Upper lobe of right lung (tissue), 1 donor: ENCODE results near the gene BPTF. TPM values are rescaled to one million over a fixed set of nuclear protein-coding genes. Genes with fewer than 3 reads are reported as not detected.

ENCODE experiments used
- ATAC-seq: fragments of 200-7000 bp; cut with Tn5 transposase; one replicate; pipeline ENCODE4 v1.9.1; 2020; ENCODE audit warnings: mild to moderate bottlenecking, moderate library complexity
- DNase-seq: peaks from one replicate; pipeline ENCODE4 v3.0.0-alpha.2; 2020
- H3K27ac ChIP-seq: fragments of 200-600 bp; one replicate; pipeline ENCODE4 v1.8.0; 2022
- H3K27me3 ChIP-seq: fragments of 200-600 bp; one replicate; pipeline ENCODE4 v1.8.0; 2022; ENCODE audit warnings: mild to moderate bottlenecking
- H3K36me3 ChIP-seq: fragments of 200-600 bp; one replicate; pipeline ENCODE4 v1.8.0; 2022
- H3K4me1 ChIP-seq: fragments of 200-600 bp; one replicate; pipeline ENCODE4 v1.8.0; 2022
- H3K4me3 ChIP-seq: fragments of 200-600 bp; one replicate; pipeline ENCODE4 v1.8.0; 2022; ENCODE audit warnings: mild to moderate bottlenecking
- H3K9me3 ChIP-seq: fragments of 200-600 bp; one replicate; pipeline ENCODE4 v1.8.0; 2022
- intact Hi-C: fragments of 100-400 bp; cut with DNase I; formaldehyde crosslinking; loops from one replicate; pipeline ENCODE4 v1.11.0; 2022
- total RNA-seq: library from RNA; stranded (reverse); fragmentation: NEBNext Ultra II Directional; extraction: Animal tissue kit (Norgen Biotek cat#: 25700); gene quantifications from one replicate; pipeline ENCODE4 v1.2.1, GENCODE V29; 2021
- TF ChIP-seq, protein P1 (sequence below): fragments of 200-600 bp; IDR thresholded peaks from one replicate; pipeline ENCODE4 v1.8.0; 2022; ENCODE audit warnings: antibody characterized with exemption
- donor health status: DM: no; HTN: yes; CAD: no; lungs with severe emphysema.

Gene BPTF
- total RNA-seq, 1 donor from 2014 or later: 91.8 TPM

DNA sequence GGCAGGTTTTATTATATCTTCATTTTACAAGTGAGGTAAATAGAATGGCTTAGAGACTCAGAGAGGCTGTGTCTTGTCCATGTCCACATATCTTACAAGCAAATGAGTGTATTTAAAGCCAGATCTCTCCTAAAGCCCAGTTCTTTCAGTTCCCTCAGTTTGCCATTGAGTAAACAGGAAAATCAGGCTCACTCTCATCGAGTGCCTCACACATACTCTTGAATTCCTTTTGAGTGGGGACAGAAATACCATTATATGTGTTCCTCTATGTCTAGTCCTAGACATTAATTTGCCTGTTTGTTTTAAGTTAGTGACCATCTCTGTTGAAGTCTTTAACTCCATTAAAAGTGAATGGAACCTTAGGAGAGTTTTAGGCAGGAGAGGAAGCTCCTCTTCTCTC lies 40.1 kb downstream of the BPTF start:
- TF ChIP-seq, protein P1, sequence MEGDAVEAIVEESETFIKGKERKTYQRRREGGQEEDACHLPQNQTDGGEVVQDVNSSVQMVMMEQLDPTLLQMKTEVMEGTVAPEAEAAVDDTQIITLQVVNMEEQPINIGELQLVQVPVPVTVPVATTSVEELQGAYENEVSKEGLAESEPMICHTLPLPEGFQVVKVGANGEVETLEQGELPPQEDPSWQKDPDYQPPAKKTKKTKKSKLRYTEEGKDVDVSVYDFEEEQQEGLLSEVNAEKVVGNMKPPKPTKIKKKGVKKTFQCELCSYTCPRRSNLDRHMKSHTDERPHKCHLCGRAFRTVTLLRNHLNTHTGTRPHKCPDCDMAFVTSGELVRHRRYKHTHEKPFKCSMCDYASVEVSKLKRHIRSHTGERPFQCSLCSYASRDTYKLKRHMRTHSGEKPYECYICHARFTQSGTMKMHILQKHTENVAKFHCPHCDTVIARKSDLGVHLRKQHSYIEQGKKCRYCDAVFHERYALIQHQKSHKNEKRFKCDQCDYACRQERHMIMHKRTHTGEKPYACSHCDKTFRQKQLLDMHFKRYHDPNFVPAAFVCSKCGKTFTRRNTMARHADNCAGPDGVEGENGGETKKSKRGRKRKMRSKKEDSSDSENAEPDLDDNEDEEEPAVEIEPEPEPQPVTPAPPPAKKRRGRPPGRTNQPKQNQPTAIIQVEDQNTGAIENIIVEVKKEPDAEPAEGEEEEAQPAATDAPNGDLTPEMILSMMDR: no peak
- Histone ChIP-seq H3K9me3 (no peaks in the 10 kb centered on the region), H3K27ac (no peak overlapping the region), H3K4me3 (no peak overlapping the region), H3K4me1 (peaks cover 4% of the 10 kb centered on the region), H3K36me3 (peaks cover 14% of the 10 kb centered on the region), H3K27me3 (no peaks in the 10 kb centered on the region)
- DNase-seq (no peak), ATAC-seq (peak; percentile 36)
- intact Hi-C loops: no loop called here

DNA sequence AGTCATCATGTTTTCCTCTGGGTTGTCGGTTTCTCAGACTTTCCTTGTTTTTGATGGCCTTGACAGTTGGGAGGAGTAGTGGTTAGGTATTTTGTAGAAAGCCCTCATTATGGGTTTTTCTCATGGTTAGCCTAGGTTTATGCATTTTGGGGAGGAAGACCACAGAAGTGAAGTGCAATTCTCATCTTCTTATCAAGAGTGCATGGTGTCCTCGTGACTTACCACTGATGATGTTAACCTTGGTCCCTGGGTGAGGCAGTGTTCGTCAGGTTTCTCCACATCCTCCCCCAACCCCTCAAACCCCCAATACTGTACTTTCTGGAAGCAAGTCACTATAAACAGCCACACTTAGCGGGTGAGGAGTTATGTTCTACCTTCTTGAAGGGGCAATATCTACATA lies 42.3 kb downstream of the BPTF start:
- ATAC-seq (no peak), DNase-seq (no peak)
- Histone ChIP-seq H3K27ac (no peak overlapping the region), H3K9me3 (no peaks in the 10 kb centered on the region), H3K4me1 (peaks cover 4% of the 10 kb centered on the region), H3K27me3 (no peaks in the 10 kb centered on the region), H3K36me3 (peaks cover 14% of the 10 kb centered on the region), H3K4me3 (no peak overlapping the region)
- TF ChIP-seq, protein P1: no peak
- intact Hi-C loops: no loop called here

DNA sequence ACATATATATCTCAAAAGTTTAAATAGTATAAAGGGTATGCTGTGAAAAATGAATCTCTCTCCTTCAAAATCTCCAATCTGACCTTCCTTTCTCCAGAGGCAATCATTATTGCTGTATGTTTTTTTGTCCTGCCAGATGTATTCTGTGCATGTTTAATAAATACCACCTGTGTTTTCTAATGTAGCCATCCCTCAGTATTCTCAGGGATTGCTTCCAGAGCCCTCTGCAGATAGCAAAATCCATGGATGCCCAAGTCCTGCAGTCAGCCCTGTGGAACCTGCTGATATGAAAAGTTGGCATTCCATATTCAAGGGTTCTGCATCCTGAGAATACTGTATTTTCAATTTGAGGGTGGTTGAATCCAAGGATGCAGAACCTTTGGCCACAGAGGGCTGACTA lies 42.9 kb downstream of the BPTF start:
- ATAC-seq (no peak), DNase-seq (no peak)
- H3K4me1 ChIP-seq: peaks cover 4% of the 10 kb centered on the region
- H3K27me3 ChIP-seq: no peaks in the 10 kb centered on the region
- no peak overlapping the region for H3K4me3 ChIP-seq
- intact Hi-C loops: no loop called here
- no peak overlapping the region for H3K27ac ChIP-seq
- H3K9me3 ChIP-seq: no peaks in the 10 kb centered on the region
- peaks cover 14% of the 10 kb centered on the region for H3K36me3 ChIP-seq
- TF ChIP-seq, protein P1: no peak

DNA sequence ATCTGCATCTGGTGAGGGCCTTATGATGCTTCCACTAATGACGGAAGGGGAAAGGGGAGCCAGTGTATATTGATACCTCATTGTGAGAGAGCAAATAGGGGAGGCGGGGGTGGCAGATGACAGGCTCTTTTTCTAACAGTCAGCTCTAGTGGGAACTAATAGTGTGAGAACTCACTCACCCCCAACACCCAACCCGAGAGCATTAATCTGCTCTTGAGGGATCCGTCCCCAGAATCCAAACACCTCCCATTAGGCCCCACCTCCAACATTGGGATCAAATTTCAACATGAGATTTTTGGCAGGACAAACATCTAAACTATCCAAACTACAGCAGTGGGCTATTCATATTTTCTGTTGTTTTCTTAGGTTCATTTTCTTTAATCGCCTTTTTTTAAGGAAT lies 54.4 kb downstream of the BPTF start:
- Histone ChIP-seq H3K27ac (no peak overlapping the region), H3K4me3 (no peak overlapping the region), H3K27me3 (no peaks in the 10 kb centered on the region), H3K9me3 (no peaks in the 10 kb centered on the region), H3K36me3 (peaks cover 25% of the 10 kb centered on the region), H3K4me1 (no peaks in the 10 kb centered on the region)
- DNase-seq (no peak), ATAC-seq (no peak)
- TF ChIP-seq, protein P1: no peak
- intact Hi-C loops: no loop called here

DNA sequence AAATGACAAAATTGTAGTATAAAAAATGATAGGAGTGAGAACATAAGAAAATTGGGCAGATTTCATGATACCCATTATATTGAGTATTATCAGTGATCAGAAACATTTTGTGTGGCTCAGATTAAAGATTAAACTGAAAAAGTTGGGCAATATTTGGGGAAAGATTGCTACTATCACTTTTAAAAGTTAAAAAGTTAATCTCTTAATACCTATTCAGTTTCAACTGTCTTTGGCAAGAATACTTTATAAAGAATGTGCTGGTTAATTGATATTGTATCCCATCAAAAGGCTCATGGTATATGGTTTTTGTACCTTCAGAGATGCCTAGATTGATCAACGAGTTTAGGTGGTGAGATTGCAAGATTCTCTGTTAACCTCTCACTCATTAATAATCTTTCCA lies 55.8 kb downstream of the BPTF start:
- TF ChIP-seq, protein P1: no peak

DNA sequence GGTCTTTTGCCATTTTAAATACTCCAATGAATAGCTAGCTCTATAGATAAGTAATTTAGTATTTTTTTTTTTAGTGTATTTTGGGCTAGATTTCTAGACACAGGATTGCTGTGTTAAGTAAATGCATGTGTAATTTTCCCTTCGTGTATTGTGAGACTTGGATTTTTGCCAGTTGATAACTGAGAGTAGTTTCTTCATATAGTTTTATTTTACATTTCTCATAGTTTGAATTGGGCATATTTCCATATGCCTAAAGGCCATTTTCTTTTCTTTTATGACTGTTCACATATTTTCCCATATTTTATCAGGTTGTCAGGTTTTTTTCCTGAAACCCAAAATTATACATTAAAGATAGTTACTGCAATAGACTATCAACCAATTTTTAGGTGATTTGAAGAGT lies 59.4 kb downstream of the BPTF start:
- Histone ChIP-seq H3K27ac (no peak overlapping the region), H3K27me3 (no peaks in the 10 kb centered on the region), H3K4me1 (no peaks in the 10 kb centered on the region), H3K4me3 (no peak overlapping the region), H3K36me3 (peaks cover 49% of the 10 kb centered on the region), H3K9me3 (no peaks in the 10 kb centered on the region)
- no peak for DNase-seq
- intact Hi-C loops: no loop called here
- TF ChIP-seq, protein P1: no peak
- ATAC-seq: no peak

More for the DNA sequence above, 55.8 kb downstream of the BPTF start:
- Histone ChIP-seq H3K27ac (no peak overlapping the region), H3K4me3 (no peak overlapping the region), H3K36me3 (peaks cover 27% of the 10 kb centered on the region), H3K27me3 (no peaks in the 10 kb centered on the region), H3K9me3 (no peaks in the 10 kb centered on the region), H3K4me1 (no peaks in the 10 kb centered on the region)
- no peak for DNase-seq
- intact Hi-C loops: no loop called here
- ATAC-seq: no peak
